Upper lobe of right lung (tissue), 1 donor: ENCODE data around the gene TMEM248. TPM values are rescaled to one million over a fixed set of nuclear protein-coding genes. Genes with fewer than 3 reads are reported as not detected.
"Not testable (repeated sequence)": the region's sequence is repeated elsewhere in the genome, so short reads cannot be mapped to it uniquely, and the experiment has no call there.

Experiments
- ATAC-seq: fragments of 200-7000 bp; cut with Tn5 transposase; one replicate; pipeline ENCODE4 v1.9.1; 2020; ENCODE audit warnings: mild to moderate bottlenecking, moderate library complexity
- DNase-seq: peaks from one replicate; pipeline ENCODE4 v3.0.0-alpha.2; 2020
- H3K27ac ChIP-seq: fragments of 200-600 bp; one replicate; pipeline ENCODE4 v1.8.0; 2022
- H3K27me3 ChIP-seq: fragments of 200-600 bp; one replicate; pipeline ENCODE4 v1.8.0; 2022; ENCODE audit warnings: mild to moderate bottlenecking
- H3K36me3 ChIP-seq: fragments of 200-600 bp; one replicate; pipeline ENCODE4 v1.8.0; 2022
- H3K4me1 ChIP-seq: fragments of 200-600 bp; one replicate; pipeline ENCODE4 v1.8.0; 2022
- H3K4me3 ChIP-seq: fragments of 200-600 bp; one replicate; pipeline ENCODE4 v1.8.0; 2022; ENCODE audit warnings: mild to moderate bottlenecking
- H3K9me3 ChIP-seq: fragments of 200-600 bp; one replicate; pipeline ENCODE4 v1.8.0; 2022
- CTCF ChIP-seq: fragments of 200-600 bp; IDR thresholded peaks from one replicate; pipeline ENCODE4 v1.8.0; 2022; ENCODE audit warnings: antibody characterized with exemption
- intact Hi-C: fragments of 100-400 bp; cut with DNase I; formaldehyde crosslinking; loops from one replicate; pipeline ENCODE4 v1.11.0; 2022
- total RNA-seq: library from RNA; stranded (reverse); fragmentation: NEBNext Ultra II Directional; extraction: Animal tissue kit (Norgen Biotek cat#: 25700); gene quantifications from one replicate; pipeline ENCODE4 v1.2.1, GENCODE V29; 2021
- donor health status: DM: no; HTN: yes; CAD: no; lungs with severe emphysema.

Gene TMEM248
- total RNA-seq, 1 donor from 2014 or later = 114 TPM

- Histone ChIP-seq H3K36me3 (no peaks in the 10 kb centered on the region), H3K4me1 (no peaks in the 10 kb centered on the region), H3K27me3 (no peaks in the 10 kb centered on the region), H3K4me3 (no peak overlapping the region), H3K9me3 (no peaks in the 10 kb centered on the region), H3K27ac (no peak overlapping the region)
- ATAC-seq (no peak), DNase-seq (no peak)
- intact Hi-C loops = no loop called here
- no peak for TF ChIP-seq CTCF
These were observed 7.6 kb upstream of the TMEM248 start for GRCh38 chr7:66913118-66914037.

GRCh38 chr7:66917904-66918303 is 3.1 kb upstream of the TMEM248 start:
- intact Hi-C loops, ATAC-seq: not testable (repeated sequence)

GRCh38 chr7:66919304-66919703 is 1.7 kb upstream of the TMEM248 start:
- DNase-seq (no peak), ATAC-seq (no peak)
- Histone ChIP-seq H3K9me3 (no peaks in the 10 kb centered on the region), H3K4me1 (peaks cover 22% of the 10 kb centered on the region), H3K4me3 (no peak overlapping the region), H3K27me3 (no peaks in the 10 kb centered on the region), H3K27ac (no peak overlapping the region), H3K36me3 (no peaks in the 10 kb centered on the region)
- intact Hi-C loops = no loop called here
- TF ChIP-seq CTCF = no peak

More at GRCh38 chr7:66917904-66918303, 3.1 kb upstream of the TMEM248 start:
- H3K27ac ChIP-seq, DNase-seq, H3K27me3 ChIP-seq, H3K4me1 ChIP-seq, H3K4me3 ChIP-seq, H3K36me3 ChIP-seq, H3K9me3 ChIP-seq: not testable (repeated sequence)

- Histone ChIP-seq H3K4me3 (no peak overlapping the region), H3K27me3 (no peaks in the 10 kb centered on the region), H3K27ac (no peak overlapping the region), H3K9me3 (no peaks in the 10 kb centered on the region), H3K36me3 (no peaks in the 10 kb centered on the region), H3K4me1 (peaks cover 24% of the 10 kb centered on the region)
- DNase-seq = no peak
- no peak for ATAC-seq
- intact Hi-C loops = no loop called here
- TF ChIP-seq CTCF = no peak
These were observed 1.3 kb upstream of the TMEM248 start for GRCh38 chr7:66919704-66920103.

- DNase-seq = no peak
- Histone ChIP-seq H3K27me3 (no peaks in the 10 kb centered on the region), H3K9me3 (no peaks in the 10 kb centered on the region), H3K4me3 (peak overlapping the region; percentile 96), H3K27ac (peak overlapping the region; percentile 88), H3K36me3 (no peaks in the 10 kb centered on the region), H3K4me1 (peaks cover 30% of the 10 kb centered on the region)
- intact Hi-C loops = no loop called here
- no peak for ATAC-seq
- TF ChIP-seq CTCF = no peak
These were observed 769 bp upstream of the TMEM248 start for GRCh38 chr7:66920256-66920655.

GRCh38 chr7:66921396-66921917 is 432 bp downstream of the TMEM248 start:
- intact Hi-C loops = no loop called here
- Histone ChIP-seq H3K27ac (peak overlapping the region; percentile 88), H3K4me1 (peaks cover 32% of the 10 kb centered on the region), H3K27me3 (no peaks in the 10 kb centered on the region), H3K4me3 (peak overlapping the region; percentile 96), H3K36me3 (no peaks in the 10 kb centered on the region), H3K9me3 (no peaks in the 10 kb centered on the region)
- peak; percentile 69 for DNase-seq
- no peak for TF ChIP-seq CTCF
- peak; percentile 49 for ATAC-seq
